GM12891 (cell line): ENCODE measurements around the gene SLC22A1.

Experiments
- POLR2A ChIP-seq: IDR thresholded peaks from 2 replicates; pipeline ENCODE4 v1.6.1; 2011; ENCODE audit warnings: low read depth, low read length, control low read depth
- POLR2AphosphoS5 ChIP-seq: IDR thresholded peaks from 2 replicates; pipeline ENCODE4 v1.6.1; 2011; ENCODE audit warnings: low read depth, low read length, control low read depth

DNA sequence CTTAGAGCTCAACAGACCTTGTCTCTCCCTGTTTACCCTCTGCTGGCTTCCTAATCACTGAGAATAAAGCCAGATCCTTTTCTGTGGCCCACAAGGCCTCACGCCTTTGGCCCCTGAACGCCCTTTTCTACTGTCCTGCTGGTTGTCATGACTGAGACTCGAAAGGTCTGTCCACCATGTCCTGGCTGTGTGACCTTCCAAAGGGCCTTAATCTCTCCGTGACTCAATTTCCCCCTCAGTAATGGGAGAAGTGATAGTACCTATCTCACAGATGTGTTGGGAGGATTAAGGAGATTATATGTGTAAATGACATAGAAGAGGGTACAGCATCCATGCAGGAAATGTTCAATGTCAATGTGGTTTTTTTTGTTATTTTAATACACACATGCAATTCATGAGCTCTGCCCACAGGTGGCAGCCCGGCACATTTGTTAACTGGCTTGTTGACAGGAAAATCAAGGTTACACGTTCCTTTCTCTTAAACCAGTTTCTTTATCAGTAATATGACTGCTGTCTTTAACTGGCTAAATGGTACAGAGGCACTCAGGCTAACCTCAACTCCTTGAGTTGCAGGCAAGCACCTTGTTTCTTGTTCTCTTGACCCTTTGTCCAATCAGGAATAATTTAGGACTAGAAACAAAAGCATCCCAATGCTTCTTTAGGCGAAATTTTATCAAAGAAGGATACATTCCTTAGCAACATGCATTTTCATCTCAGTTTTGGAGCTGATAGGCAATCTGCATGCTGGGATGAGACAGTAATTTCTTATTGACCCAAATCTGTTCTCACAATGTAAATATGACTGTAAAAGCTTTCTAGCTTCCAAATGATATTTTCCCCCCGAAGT lies 16.6 kb downstream of the SLC22A1 start:
- TF ChIP-seq POLR2A (no peak), POLR2AphosphoS5 (no peak)
